PC-3 (cell line): Measurements from ENCODE around the gene ADGRG3. TPM values are rescaled to one million over a fixed set of nuclear protein-coding genes. Genes with fewer than 3 reads are reported as not detected.

Source experiments
- ATAC-seq: fragments of 200-7000 bp; cut with Tn5 transposase; 2 replicates; pipeline ENCODE4 v1.9.1; 2020; ENCODE audit warnings: mild to moderate bottlenecking, moderate library complexity
- BruUV-seq: library from RNA; stranded (reverse); fragments of 400-500 nt; replicated peaks from 2 replicates; lab custom pipeline; 2021; lab: Mats Ljungman, UMichigan
- CTCF ChIA-PET: fragments of 300-600 bp; sonication (Branson Sonifier 250); formaldehyde crosslinking; loops from one replicate; lab custom pipeline; 2022; ENCODE audit warnings: antibody characterized with exemption; lab: Charles Lee
- POLR2A ChIA-PET: fragments of 300-600 bp; sonication (Branson Sonifier 250); formaldehyde crosslinking; loops from one replicate; lab custom pipeline; 2022; ENCODE audit warnings: antibody characterized with exemption; ENCODE audit not compliant: unreplicated experiment; lab: Charles Lee
- DNase-seq: peaks from one replicate; pipeline ENCODE4 v3.0.0-alpha.2; 2015
- H2AFZ ChIP-seq: fragments of 300-600 bp; sonication (generic); 2 replicates; pipeline ENCODE4 v1.6.0; 2016; ENCODE audit warnings: antibody characterized with exemption, low read length
- H3F3A ChIP-seq: fragments of 300-600 bp; sonication (generic); one replicate; pipeline ENCODE4 v1.6.0; 2017; ENCODE audit warnings: antibody characterized with exemption, low read length, control low read depth, mild to moderate bottlenecking; ENCODE audit not compliant: unreplicated experiment
- H3K27ac ChIP-seq: fragments of 300-600 bp; sonication (generic); 2 replicates; pipeline ENCODE4 v1.5.1; 2016; ENCODE audit warnings: mild to moderate bottlenecking, low read length
- H3K27me3 ChIP-seq: fragments of 300-600 bp; sonication (generic); 2 replicates; pipeline ENCODE4 v1.6.1; 2016; ENCODE audit warnings: low read length, mixed read lengths
- H3K36me3 ChIP-seq: fragments of 300-600 bp; sonication (generic); 2 replicates; pipeline ENCODE4 v1.6.1; 2016; ENCODE audit warnings: low read depth, mixed run types, low read length, mixed read lengths
- H3K4me1 ChIP-seq: fragments of 300-600 bp; sonication (generic); 2 replicates; pipeline ENCODE4 v1.5.1; 2016; ENCODE audit warnings: low read length; ENCODE audit not compliant: insufficient read depth
- H3K4me2 ChIP-seq: fragments of 300-600 bp; sonication (generic); 2 replicates; pipeline ENCODE4 v1.6.0; 2016; ENCODE audit warnings: low read length
- H3K4me3 ChIP-seq: fragments of 300-600 bp; sonication (generic); 2 replicates; pipeline ENCODE4 v1.5.1; 2016; ENCODE audit warnings: mild to moderate bottlenecking, low read length, mixed read lengths
- H3K79me2 ChIP-seq: fragments of 300-600 bp; sonication (generic); 2 replicates; pipeline ENCODE4 v1.6.1; 2017; ENCODE audit warnings: low read length, mixed read lengths
- H3K9ac ChIP-seq: fragments of 300-600 bp; sonication (generic); 2 replicates; pipeline ENCODE4 v1.6.0; 2016; ENCODE audit warnings: mild to moderate bottlenecking, low read length
- H3K9me2 ChIP-seq: fragments of 300-600 bp; sonication (generic); replicated peaks from 2 replicates; pipeline ENCODE4 v1.6.1; 2016; ENCODE audit warnings: mixed run types, low read length, mixed read lengths
- H3K9me3 ChIP-seq: fragments of 300-600 bp; sonication (generic); 2 replicates; pipeline ENCODE4 v1.6.1; 2016; ENCODE audit warnings: low read length, mixed read lengths
- H4K20me1 ChIP-seq: fragments of 300-600 bp; sonication (generic); 2 replicates; pipeline ENCODE4 v1.6.1; 2016; ENCODE audit warnings: low read length, mixed read lengths
- CTCF ChIP-seq: fragments of 300-600 bp; sonication (generic); conservative IDR thresholded peaks from 2 replicates; pipeline ENCODE4 v1.5.1; 2017; ENCODE audit warnings: antibody characterized with exemption, low read depth, mild to moderate bottlenecking, low read length
- EZH2 ChIP-seq: fragments of 300-600 bp; sonication (generic); IDR thresholded peaks from one replicate; pipeline ENCODE4 v1.6.1; 2017; ENCODE audit warnings: antibody characterized with exemption, mild to moderate bottlenecking, low read length; ENCODE audit not compliant: unreplicated experiment
- EZH2phosphoT487 ChIP-seq: fragments of 300-600 bp; sonication (generic); IDR thresholded peaks from 2 replicates; pipeline ENCODE4 v1.6.1; 2018; ENCODE audit warnings: mild to moderate bottlenecking, antibody characterized with exemption, low read length, borderline replicate concordance
- intact Hi-C: fragments of 100-400 bp; cut with micrococcal nuclease; formaldehyde crosslinking; loops from 2 replicates; pipeline ENCODE4 v1.9.0; 2023
- total RNA-seq: library from RNA; depleted of rRNA; stranded (reverse); fragments of >200 nt; gene quantifications from 2 replicates; pipeline ENCODE4 v1.2.3, GENCODE V29; 2014

ADGRG3 gene
- total RNA-seq, 1 experiment from 2014 or later = not detected

- ChIA-PET POLR2A (no interaction called here), CTCF (interaction anchor here (1.5 kb wide), 1 partner anchor 53 kb away, joined by 16 read pairs; no protein-coding TSS in a partner anchor)
- Histone ChIP-seq H3K4me3 (no peak overlapping the region), H2AFZ (no peak overlapping the region), H3F3A (no peaks in the 10 kb centered on the region), H3K9me2 (no peaks in the 10 kb centered on the region), H3K4me2 (no peak overlapping the region), H3K9ac (no peak overlapping the region), H3K27ac (peak overlapping the region; percentile 86; the same call in 1 of the 2 replicates), H3K27me3 (no peaks in the 10 kb centered on the region), H4K20me1 (no peaks in the 10 kb centered on the region), H3K36me3 (peaks cover 16% of the 10 kb centered on the region), H3K79me2 (no peaks in the 10 kb centered on the region; the same call in 1 of the 2 replicates), H3K9me3 (no peaks in the 10 kb centered on the region), H3K4me1 (peaks cover 59% of the 10 kb centered on the region)
- no peak for ATAC-seq
- DNase-seq = no peak
- intact Hi-C loops = loop anchor here (10.0 kb wide), 1 partner anchor 360 kb away; the partner anchor contains the start of genes USB1 and ZNF319
- TF ChIP-seq EZH2phosphoT487 (no peak), EZH2 (no peak), CTCF (no peak)
- no TSS peak for BruUV-seq
Observed at GRCh38 chr16:57644383-57645014, 23.6 kb upstream of the ADGRG3 start.

GRCh38 chr16:57645169-57645568 is 22.9 kb upstream of the ADGRG3 start:
- DNase-seq (no peak), ATAC-seq (no peak)
- H2AFZ ChIP-seq = no peak overlapping the region
- peak overlapping the region; percentile 37; the same call in 1 of the 2 replicates for H3K4me2 ChIP-seq
- no peak overlapping the region for H3K4me3 ChIP-seq
- H3K9me2 ChIP-seq = no peaks in the 10 kb centered on the region
- ChIA-PET CTCF (interaction anchor here (1.3 kb wide), 1 partner anchor 54 kb away, joined by 3 read pairs; no protein-coding TSS in a partner anchor), POLR2A (no interaction called here)
- no TSS peak for BruUV-seq
- TF ChIP-seq EZH2phosphoT487 (no peak), CTCF (no peak), EZH2 (no peak)
- no peaks in the 10 kb centered on the region for H3F3A ChIP-seq
- no peaks in the 10 kb centered on the region for H4K20me1 ChIP-seq
- H3K9ac ChIP-seq = no peak overlapping the region
- H3K9me3 ChIP-seq = no peaks in the 10 kb centered on the region
- peaks cover 16% of the 10 kb centered on the region for H3K36me3 ChIP-seq
- H3K27me3 ChIP-seq = no peaks in the 10 kb centered on the region
- H3K4me1 ChIP-seq = peaks cover 59% of the 10 kb centered on the region
- intact Hi-C loops = loop anchor here (10.0 kb wide), 1 partner anchor 360 kb away; the partner anchor contains the start of genes USB1 and ZNF319
- H3K27ac ChIP-seq = no peak overlapping the region
- no peaks in the 10 kb centered on the region; the same call in 1 of the 2 replicates for H3K79me2 ChIP-seq
